ENCODE measurements around the gene ADK. TPM values are rescaled to one million over a fixed set of nuclear protein-coding genes. Genes with fewer than 3 reads are reported as not detected.
"Not testable (repeated sequence)": the region's sequence is repeated elsewhere in the genome, so short reads cannot be mapped to it uniquely, and the experiment has no call there.

ADK gene
- total RNA-seq, 4 donors from 2014 or later, result 15.9 to 28.8 (median 23.3) TPM

DNA sequence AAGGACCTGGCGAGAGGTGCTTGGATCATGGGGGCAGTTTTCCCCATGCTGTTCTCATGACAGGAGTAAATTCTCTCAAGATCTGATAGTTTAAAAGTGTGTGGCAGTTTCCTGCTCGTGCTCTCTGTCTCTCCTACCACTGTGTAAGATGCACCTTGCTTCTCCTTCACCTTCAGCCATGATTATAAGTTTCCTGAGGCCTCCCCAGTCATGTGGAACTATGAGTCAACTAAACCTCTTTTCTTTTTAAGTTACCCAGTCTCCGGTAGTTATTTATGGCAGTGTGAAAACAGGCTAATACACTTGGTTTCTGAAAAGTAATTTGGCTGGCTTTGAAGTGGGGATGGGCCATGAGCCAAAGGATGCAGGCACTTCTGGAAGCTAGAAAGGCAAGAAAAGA lies 407.4 kb downstream of the ADK start:
- Histone ChIP-seq H3K4me1 (no peaks in the 10 kb centered on the region), H3K36me3 (no peaks in the 10 kb centered on the region), H3K27me3 (no peaks in the 10 kb centered on the region), H3K4me3 (no peak overlapping the region), H3K27ac (no peak overlapping the region), H3K9me3 (no peaks in the 10 kb centered on the region)
- TF ChIP-seq POLR2A (IDR thresholded peaks at IDR 0.05), result no peak
- TF ChIP-seq, protein P1, sequence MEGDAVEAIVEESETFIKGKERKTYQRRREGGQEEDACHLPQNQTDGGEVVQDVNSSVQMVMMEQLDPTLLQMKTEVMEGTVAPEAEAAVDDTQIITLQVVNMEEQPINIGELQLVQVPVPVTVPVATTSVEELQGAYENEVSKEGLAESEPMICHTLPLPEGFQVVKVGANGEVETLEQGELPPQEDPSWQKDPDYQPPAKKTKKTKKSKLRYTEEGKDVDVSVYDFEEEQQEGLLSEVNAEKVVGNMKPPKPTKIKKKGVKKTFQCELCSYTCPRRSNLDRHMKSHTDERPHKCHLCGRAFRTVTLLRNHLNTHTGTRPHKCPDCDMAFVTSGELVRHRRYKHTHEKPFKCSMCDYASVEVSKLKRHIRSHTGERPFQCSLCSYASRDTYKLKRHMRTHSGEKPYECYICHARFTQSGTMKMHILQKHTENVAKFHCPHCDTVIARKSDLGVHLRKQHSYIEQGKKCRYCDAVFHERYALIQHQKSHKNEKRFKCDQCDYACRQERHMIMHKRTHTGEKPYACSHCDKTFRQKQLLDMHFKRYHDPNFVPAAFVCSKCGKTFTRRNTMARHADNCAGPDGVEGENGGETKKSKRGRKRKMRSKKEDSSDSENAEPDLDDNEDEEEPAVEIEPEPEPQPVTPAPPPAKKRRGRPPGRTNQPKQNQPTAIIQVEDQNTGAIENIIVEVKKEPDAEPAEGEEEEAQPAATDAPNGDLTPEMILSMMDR (IDR thresholded peaks at IDR 0.05 in 4 of 5, conservative IDR thresholded peaks at IDR 0.05 in 1 of 5), result no peak
- intact Hi-C loops (cut with DNase I; ENCODE audit: low total_unique reads) (no loop called here), in situ Hi-C loops (cut with MboI; ENCODE audit: low sequenced_read_pairs in 4 of 4) (no loop called here)
- ATAC-seq (no peak), DNase-seq (no peak)

DNA sequence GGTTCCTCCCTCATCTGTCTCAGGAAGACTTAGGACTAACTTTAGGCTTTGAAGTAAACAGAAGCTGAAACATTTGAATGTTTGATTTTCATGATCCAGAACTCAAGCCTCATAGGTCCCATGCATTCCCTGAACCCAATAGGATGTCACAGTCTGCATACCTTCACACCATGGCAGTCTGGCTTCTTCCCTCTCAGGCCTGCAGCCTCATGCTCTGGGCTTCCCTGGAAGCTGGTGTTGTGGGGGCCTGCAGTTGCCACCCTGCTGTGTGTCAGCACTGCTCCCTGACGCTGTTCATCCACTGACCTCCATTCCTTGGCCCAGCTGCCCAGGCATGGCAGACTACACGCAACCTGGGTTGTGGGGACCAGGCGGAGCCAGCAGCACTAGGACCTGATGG lies 407.9 kb downstream of the ADK start:
- no peak for ATAC-seq
- Histone ChIP-seq H3K4me3 (no peak overlapping the region), H3K4me1 (no peaks in the 10 kb centered on the region), H3K27me3 (no peaks in the 10 kb centered on the region), H3K27ac (no peak overlapping the region), H3K36me3 (no peaks in the 10 kb centered on the region), H3K9me3 (no peaks in the 10 kb centered on the region)
- TF ChIP-seq POLR2A (IDR thresholded peaks at IDR 0.05), result no peak
- TF ChIP-seq, protein P1 (IDR thresholded peaks at IDR 0.05 in 4 of 5, conservative IDR thresholded peaks at IDR 0.05 in 1 of 5), result no peak
- intact Hi-C loops (cut with DNase I; ENCODE audit: low total_unique reads), result no loop called here
- in situ Hi-C loops (cut with MboI; ENCODE audit: low sequenced_read_pairs in 4 of 4), result no loop called here
- no peak for DNase-seq

DNA sequence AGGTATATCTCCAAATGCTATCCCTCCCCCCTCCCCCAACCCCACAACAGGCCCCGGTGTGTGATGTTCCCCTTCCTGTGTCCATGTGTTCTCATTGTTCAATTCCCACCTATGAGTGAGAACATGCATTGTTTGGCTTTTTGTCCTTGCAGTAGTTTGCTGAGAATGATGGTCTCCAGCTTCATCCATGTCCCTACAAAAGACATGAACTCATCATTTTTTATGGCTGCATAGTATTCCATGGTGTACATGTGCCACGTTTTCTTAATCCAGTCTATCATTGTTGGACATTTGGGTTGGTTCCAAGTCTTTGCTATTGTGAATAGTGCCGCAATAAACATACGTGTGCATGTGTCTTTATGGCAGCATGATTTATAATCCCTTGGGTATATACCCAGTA lies 417.9 kb downstream of the ADK start:
- H3K36me3 ChIP-seq; H3K4me3 ChIP-seq; H3K27me3 ChIP-seq; H3K27ac ChIP-seq; H3K4me1 ChIP-seq; H3K9me3 ChIP-seq; intact Hi-C loops (cut with DNase I; ENCODE audit: low total_unique reads); in situ Hi-C loops (cut with MboI; ENCODE audit: low sequenced_read_pairs in 4 of 4); DNase-seq; ATAC-seq: not testable (repeated sequence)

DNA sequence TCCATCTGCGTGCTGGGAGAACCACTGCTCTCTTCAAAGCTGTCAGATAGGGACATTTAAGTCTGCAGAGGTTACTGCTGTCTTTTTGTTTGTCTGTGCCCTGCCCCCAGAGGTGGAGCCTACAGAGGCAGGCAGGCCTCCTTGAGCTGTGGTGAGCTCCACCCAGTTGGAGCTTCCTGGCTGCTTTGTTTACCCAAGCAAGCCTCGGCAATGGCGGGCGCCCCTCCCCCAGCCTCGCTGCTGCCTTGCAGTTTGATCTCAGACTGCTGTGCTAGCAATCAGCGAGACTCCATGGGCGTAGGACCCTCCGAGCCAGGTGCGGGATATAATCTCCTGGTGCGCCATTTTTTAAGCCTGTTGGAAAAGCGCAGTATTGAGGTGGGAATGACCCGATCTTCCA lies 422.5 kb downstream of the ADK start:
- not testable (repeated sequence) for H3K36me3 ChIP-seq

DNA sequence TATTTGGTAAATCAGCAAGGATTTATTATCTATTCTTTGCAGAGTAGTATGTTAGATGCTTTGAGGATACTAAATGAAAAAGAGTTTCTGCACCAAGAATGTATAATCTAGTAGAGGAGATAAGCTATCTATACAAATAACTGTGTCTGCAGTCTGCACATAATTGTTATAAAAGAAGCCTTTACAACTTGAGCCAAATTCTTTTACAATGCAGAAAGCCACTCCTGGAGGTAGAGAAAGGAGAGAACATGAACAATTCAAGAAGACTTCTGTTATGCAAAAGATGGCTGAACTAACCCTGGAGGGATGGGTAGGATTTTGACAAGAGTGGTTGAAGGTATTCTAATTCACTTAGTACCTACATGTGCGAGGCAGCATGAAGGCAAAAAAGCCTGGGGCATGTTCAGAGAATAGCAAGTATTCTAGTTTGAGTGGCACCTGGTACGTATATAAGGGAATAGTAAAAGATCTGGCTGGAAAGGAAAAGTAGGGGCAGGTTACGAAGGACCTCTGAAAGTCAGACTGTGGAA lies 424.2 kb downstream of the ADK start:
- Histone ChIP-seq H3K4me3 (no peak overlapping the region), H3K36me3 (no peaks in the 10 kb centered on the region), H3K4me1 (no peaks in the 10 kb centered on the region), H3K27ac (no peak overlapping the region), H3K27me3 (no peaks in the 10 kb centered on the region), H3K9me3 (no peaks in the 10 kb centered on the region)
- ATAC-seq, result no peak
- no peak for TF ChIP-seq POLR2A (IDR thresholded peaks at IDR 0.05)
- TF ChIP-seq, protein P1 (IDR thresholded peaks at IDR 0.05 in 4 of 5, conservative IDR thresholded peaks at IDR 0.05 in 1 of 5), result no peak
- intact Hi-C loops (cut with DNase I; ENCODE audit: low total_unique reads), result no loop called here
- no peak for DNase-seq
- in situ Hi-C loops (cut with MboI; ENCODE audit: low sequenced_read_pairs in 4 of 4), result no loop called here

More for the DNA sequence above, 422.5 kb downstream of the ADK start:
- DNase-seq; H3K4me1 ChIP-seq; in situ Hi-C loops (cut with MboI; ENCODE audit: low sequenced_read_pairs in 4 of 4); H3K27ac ChIP-seq; H3K27me3 ChIP-seq; ATAC-seq; intact Hi-C loops (cut with DNase I; ENCODE audit: low total_unique reads); H3K9me3 ChIP-seq; H3K4me3 ChIP-seq: not testable (repeated sequence)

DNA sequence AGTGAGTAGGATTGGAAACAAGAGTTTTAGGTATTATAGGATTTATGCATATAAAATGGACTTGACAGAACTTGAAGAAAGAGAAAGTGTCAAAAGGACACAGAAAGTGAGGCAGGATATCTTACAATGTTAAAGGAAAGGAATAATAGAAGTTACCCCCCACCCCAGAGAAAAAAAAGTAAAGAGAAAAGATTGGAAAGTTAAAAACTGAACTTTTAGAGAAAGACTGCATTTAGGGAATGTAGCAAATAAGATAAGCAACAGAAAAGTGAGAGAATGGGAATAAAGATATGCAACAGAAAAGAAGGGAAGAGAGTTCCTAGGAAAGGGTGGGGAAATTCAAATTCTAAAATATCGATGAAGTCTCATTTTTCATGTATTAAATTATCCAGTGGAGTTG lies 424.9 kb downstream of the ADK start:
- Histone ChIP-seq H3K36me3 (no peaks in the 10 kb centered on the region), H3K27me3 (no peaks in the 10 kb centered on the region), H3K4me3 (no peak overlapping the region), H3K4me1 (no peaks in the 10 kb centered on the region), H3K9me3 (no peaks in the 10 kb centered on the region), H3K27ac (no peak overlapping the region)
- intact Hi-C loops (cut with DNase I; ENCODE audit: low total_unique reads), result no loop called here
- ATAC-seq (no peak), DNase-seq (no peak)
- in situ Hi-C loops (cut with MboI; ENCODE audit: low sequenced_read_pairs in 4 of 4), result no loop called here
- TF ChIP-seq, protein P1 (IDR thresholded peaks at IDR 0.05 in 4 of 5, conservative IDR thresholded peaks at IDR 0.05 in 1 of 5), result no peak
- no peak for TF ChIP-seq POLR2A (IDR thresholded peaks at IDR 0.05)
